ENCODE data around the gene TXNL4B. TPM values are rescaled to one million over a fixed set of nuclear protein-coding genes. Genes with fewer than 3 reads are reported as not detected.

TXNL4B gene
- total and polyA plus RNA-seq, 8 donors: 0.87 to 23.3 (median 6.5) TPM

- no peaks in the 10 kb centered on the region for H3K4me1 ChIP-seq
- 26 to 48% (median 31%) methylated on average over 2 of the region's 2 CpGs for WGBS, 5 donors
- DNase-seq: peak in 1 of 2 donors; percentile 54
- no peak overlapping the region for H3K4me3 ChIP-seq
- H3K27ac ChIP-seq: no peak overlapping the region
- intact Hi-C loops (cut with DNase I; ENCODE audit: low total_unique reads): no loop called here
- H3K27me3 ChIP-seq: no peaks in the 10 kb centered on the region
- no peak for TF ChIP-seq POLR2AphosphoS5 (IDR thresholded peaks at IDR 0.05)
- TF ChIP-seq POLR2A (IDR thresholded peaks at IDR 0.05): no peak
- no peaks in the 10 kb centered on the region for H3K9me3 ChIP-seq
- peaks cover 3 to 46% (median 24%) of the 10 kb centered on the region in 4 donors for H3K36me3 ChIP-seq
Observed at GRCh38 chr16:72042157-72042660, 51.2 kb downstream of the TXNL4B start.

GRCh38 chr16:72036098-72036497 is 57.3 kb downstream of the TXNL4B start:
- DNase-seq: no peak
- 85 to 95% (median 87%) methylated on average over 5 of the region's 5 CpGs for WGBS, 5 donors
- Histone ChIP-seq H3K9me3 (no peaks in the 10 kb centered on the region), H3K4me3 (no peak overlapping the region), H3K27ac (no peak overlapping the region), H3K36me3 (peaks cover 0 to 34% (median 12%) of the 10 kb centered on the region in 4 donors), H3K27me3 (no peaks in the 10 kb centered on the region), H3K4me1 (no peaks in the 10 kb centered on the region)
- intact Hi-C loops (cut with DNase I; ENCODE audit: low total_unique reads): no loop called here
- TF ChIP-seq CTCF (IDR thresholded peaks at IDR 0.05) (no peak), POLR2AphosphoS5 (IDR thresholded peaks at IDR 0.05) (no peak), POLR2A (IDR thresholded peaks at IDR 0.05) (no peak), EP300 (IDR thresholded peaks at IDR 0.05) (no peak)

Other genes with a start within 250 kb of the TXNL4B start
- gene ATXN1L, start 247.6 kb downstream of the TXNL4B start, total RNA-seq: 10 to 100 TPM in 3 of 5 donors, 1 to 10 TPM in 2; 8.5 to 33.4 (median 16.9) TPM
- 1 to 10 TPM; 4.2 to 9.3 (median 7.2) TPM for gene ATXN1L, start 247.6 kb downstream of the TXNL4B start, polyA plus RNA-seq
- 100 to 1,000 TPM in 1 of 5 donors, 1 to 10 TPM in 3, under 1 TPM in 1; 0.45 to 240 (median 5.8) TPM for gene ZNF821, start 209.4 kb downstream of the TXNL4B start, total RNA-seq
- 1 to 10 TPM; 3.5 to 5.3 (median 5.2) TPM for gene ZNF821, start 209.4 kb downstream of the TXNL4B start, polyA plus RNA-seq
- 100 to 1,000 TPM; 159 to 270 (median 222) TPM for gene IST1, start 198.1 kb downstream of the TXNL4B start, total RNA-seq
- gene IST1, start 198.1 kb downstream of the TXNL4B start, polyA plus RNA-seq: 100 to 1,000 TPM in 1 of 3 donors, 10 to 100 TPM in 2; 76.0 to 141 (median 83.9) TPM
- gene PKD1L3, start 93.2 kb downstream of the TXNL4B start, total RNA-seq: 1 to 10 TPM in 1 of 5 donors, under 1 TPM in 1, not detected in 3; 0.92 to 5.3 TPM
- gene PKD1L3, start 93.2 kb downstream of the TXNL4B start, polyA plus RNA-seq: under 1 TPM in 1 of 3 donors, not detected in 2; 0.15 TPM
- gene DHODH, start 84.9 kb downstream of the TXNL4B start, total RNA-seq: 1 to 10 TPM in 4 of 5 donors, not detected in 1; 1.2 to 4.5 (median 3.8) TPM
- 1 to 10 TPM; 2.7 to 6.0 (median 3.6) TPM for gene DHODH, start 84.9 kb downstream of the TXNL4B start, polyA plus RNA-seq
- gene HP, start 39.1 kb downstream of the TXNL4B start, total RNA-seq: 1 to 10 TPM in 2 of 5 donors, not detected in 3; 3.3 to 8.8 TPM
- 1 to 10 TPM; 1.6 to 8.0 (median 2.9) TPM for gene HP, start 39.1 kb downstream of the TXNL4B start, polyA plus RNA-seq
- gene HPR, start 30.4 kb downstream of the TXNL4B start, total RNA-seq: 1 to 10 TPM in 1 of 5 donors, under 1 TPM in 1, not detected in 3; 0.55 to 8.7 TPM
- gene HPR, start 30.4 kb downstream of the TXNL4B start, polyA plus RNA-seq: 1 to 10 TPM in 1 of 3 donors, under 1 TPM in 1, not detected in 1; 0.43 to 1.5 TPM
- gene DHX38, start 227 bp upstream of the TXNL4B start, total RNA-seq: 100 to 1,000 TPM in 1 of 5 donors, 10 to 100 TPM in 4; 11.1 to 153 (median 58.9) TPM
- gene DHX38, start 227 bp upstream of the TXNL4B start, polyA plus RNA-seq: 10 to 100 TPM; 21.4 to 35.9 (median 24.8) TPM
- gene PMFBP1, start 78.5 kb upstream of the TXNL4B start, total RNA-seq: 1 to 10 TPM in 2 of 5 donors, under 1 TPM in 2, not detected in 1; 0.29 to 9.8 (median 1.2) TPM
- gene PMFBP1, start 78.5 kb upstream of the TXNL4B start, polyA plus RNA-seq: 1 to 10 TPM in 1 of 3 donors, under 1 TPM in 2; 0.65 to 1.1 (median 0.92) TPM